NCI-H2029 (cell line): Measurements from ENCODE around the gene FTSJ1.

Experiments used
- DNase-seq: peaks from one replicate; lab custom pipeline; 2025; lab: John Stamatoyannopoulos, UW

FTSJ1 gene

DNA sequence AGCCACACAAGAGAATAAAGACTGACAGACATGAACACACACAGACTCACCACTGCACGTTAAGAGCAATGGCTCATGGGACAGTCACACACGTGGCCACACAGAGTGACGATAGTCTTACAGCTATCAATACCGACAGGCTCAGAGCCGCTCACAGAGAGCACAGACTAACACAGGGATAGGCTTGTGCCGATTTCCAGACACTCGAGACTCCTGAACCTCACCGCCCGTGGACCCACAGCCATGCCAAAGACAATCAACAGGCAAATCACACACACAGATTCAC is 5.2 kb upstream of the FTSJ1 start:
- no peak for DNase-seq

DNA sequence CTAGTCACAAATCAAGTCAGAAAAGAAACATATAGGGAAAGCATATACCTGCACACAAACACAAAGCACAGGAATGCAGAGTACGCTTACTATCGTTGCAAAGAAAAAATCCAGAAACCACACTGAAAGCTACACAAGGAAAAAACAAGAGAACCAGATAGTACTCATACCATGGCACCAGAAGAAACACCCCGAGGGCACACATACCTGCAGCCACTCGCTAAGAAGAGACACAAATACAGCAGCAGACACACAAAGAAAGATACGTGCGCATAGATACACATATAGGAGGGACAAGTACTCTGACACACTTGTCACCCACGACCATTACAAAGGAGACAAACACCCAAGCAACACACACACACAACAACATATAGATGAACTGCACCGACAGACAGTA is 4.5 kb upstream of the FTSJ1 start:
- DNase-seq = no peak

DNA sequence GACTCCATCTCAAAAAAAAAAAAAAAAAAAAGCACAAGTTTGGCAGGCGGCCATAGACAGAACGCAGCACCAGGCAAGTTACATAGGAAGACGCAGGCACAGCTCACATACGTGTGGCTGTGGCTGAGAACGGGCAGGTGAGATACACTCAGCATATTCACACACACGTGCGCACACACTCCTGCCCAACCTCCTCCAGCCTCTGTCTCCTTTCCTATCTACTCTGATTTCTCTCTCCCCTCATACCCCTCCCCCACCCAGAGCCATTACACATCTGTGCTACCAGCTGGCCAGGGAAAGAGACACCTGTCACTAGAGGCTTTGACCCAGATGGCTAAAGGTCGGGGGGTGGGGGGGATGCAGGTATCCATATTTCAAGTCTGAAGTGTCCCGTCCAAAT is 3.8 kb upstream of the FTSJ1 start:
- DNase-seq = no peak

- DNase-seq = no peak
Observed at GRCh38 chrX:48472851-48473703, 2.9 kb upstream of the FTSJ1 start.

GRCh38 chrX:48473704-48473990 is 2.4 kb upstream of the FTSJ1 start:
- no peak for DNase-seq

- DNase-seq = no peak
Observed at GRCh38 chrX:48474127-48474526, 1.9 kb upstream of the FTSJ1 start.

DNA sequence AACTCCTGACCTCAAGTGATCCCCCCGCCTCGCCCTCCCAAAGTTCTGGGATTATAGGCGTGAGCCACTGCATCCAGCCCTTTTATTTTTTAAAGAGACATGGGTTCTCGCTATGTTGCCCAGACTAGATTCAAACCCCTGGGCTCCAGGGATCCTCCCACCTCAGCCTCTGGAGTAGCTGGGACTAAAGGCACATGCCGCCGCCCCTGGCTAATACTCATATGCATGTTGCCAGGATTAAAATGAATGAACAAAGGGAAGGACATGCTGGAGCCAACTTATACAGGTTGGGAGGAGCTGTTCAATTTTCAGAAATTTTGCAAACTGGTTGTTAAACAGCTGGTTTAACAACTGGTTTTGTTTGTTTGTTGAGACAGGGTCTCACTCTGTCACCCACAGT is 1.4 kb upstream of the FTSJ1 start:
- DNase-seq = no peak

- DNase-seq = no peak
Observed at GRCh38 chrX:48475296-48475695, 703 bp upstream of the FTSJ1 start.

DNA sequence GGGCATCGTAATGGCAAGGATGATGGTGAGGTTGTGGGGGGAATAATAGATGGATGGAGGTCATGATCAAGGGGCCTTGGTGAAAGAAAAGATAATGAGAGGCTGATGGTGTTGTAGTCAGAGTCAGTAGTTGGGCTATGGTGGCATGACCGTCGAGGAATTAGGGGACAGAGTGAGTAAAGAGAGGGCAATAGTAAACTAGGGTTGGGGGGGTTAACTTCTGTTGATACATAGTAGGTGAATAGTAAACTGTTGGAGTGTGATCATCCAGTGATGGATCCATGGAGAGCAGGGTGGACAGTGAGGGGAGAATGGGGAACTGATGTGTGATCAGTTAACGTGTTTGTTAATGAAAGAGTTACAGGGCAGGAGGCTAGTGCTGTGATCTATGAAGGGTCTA is 920 bp downstream of the FTSJ1 start:
- no peak for DNase-seq

- no peak for DNase-seq
Observed at GRCh38 chrX:48477960-48478755, 2.2 kb downstream of the FTSJ1 start.

DNA sequence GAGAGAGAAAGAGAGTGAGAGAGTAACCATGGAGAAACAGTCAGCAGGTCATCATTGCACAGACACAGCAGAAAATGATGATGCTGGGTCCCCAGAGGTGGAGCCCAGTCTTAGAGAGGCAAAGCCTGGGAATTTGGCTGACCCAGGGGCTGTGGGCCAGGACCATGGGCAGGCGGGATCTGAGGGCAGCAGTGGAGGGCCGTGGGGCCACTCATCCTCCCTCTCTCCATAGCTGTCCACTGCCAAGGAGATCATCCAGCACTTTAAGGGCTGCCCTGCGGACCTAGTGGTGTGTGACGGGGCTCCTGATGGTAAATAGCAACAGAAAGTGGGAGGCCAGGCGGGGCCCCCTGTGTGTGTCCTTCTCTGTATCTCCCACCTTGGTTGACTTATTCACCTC is 2.8 kb downstream of the FTSJ1 start:
- no peak for DNase-seq

- DNase-seq = no peak
Observed at GRCh38 chrX:48480142-48480541, 4.1 kb downstream of the FTSJ1 start.

- DNase-seq = no peak
Observed at GRCh38 chrX:48480583-48480982, 4.6 kb downstream of the FTSJ1 start.

DNA sequence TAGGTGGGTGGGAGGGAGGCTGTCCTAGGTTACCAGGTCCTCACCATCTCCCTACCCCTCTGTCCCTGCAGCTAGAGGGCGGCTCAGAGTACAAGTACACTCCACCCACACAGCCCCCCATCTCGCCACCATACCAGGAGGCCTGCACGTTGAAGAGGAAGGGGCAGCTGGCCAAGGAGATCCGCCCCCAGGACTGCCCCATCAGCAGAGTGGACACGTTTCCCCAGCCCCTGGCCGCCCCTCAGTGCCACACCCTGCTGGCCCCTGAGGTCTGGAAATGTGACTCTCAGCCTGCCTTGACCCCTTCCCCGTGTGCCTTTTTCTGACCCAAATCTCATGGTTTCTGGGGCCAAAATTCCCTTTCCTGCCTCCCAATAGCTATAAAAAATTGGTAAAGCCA is 6.5 kb downstream of the FTSJ1 start:
- DNase-seq = no peak

DNA sequence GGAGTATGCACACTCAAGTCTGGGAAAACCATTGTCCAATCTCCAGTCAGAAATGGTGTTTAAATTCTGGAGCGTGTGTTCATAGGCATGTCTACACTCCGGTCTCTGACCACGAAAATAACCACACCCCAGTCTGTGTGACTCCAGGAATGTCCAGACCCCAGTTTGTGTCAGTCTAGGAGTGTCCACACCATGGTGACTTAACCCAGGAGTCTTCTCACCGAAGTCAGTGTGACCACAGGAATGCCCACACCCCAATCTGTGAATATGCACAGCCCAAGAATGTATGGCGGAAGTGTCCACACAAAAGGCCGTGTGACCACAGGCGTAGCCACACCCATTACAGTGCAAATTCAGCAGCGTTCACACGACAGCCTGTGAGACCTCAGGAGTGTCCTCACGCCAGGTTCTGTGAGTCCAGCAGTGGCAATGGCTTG is 11.4 kb downstream of the FTSJ1 start:
- DNase-seq = no peak

DNA sequence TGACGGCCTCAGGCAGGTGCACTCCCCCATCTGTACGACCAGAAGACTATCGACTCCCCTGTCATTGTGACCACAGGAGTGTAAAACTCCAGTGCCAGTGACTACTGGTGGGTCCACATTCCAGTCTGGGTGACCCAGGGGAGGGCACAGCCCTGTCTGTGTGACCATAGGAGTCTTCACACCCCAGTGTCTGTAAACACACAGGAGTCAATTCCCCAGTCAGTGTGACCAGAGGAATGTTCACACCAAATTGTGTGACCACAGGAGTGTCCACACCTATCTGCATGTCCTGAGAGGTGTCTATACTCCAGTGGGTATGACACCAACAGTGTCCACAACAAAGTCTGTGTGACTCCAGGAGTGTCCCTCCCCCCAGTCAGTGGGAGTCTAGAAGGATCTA is 12.0 kb downstream of the FTSJ1 start:
- no peak for DNase-seq

DNA sequence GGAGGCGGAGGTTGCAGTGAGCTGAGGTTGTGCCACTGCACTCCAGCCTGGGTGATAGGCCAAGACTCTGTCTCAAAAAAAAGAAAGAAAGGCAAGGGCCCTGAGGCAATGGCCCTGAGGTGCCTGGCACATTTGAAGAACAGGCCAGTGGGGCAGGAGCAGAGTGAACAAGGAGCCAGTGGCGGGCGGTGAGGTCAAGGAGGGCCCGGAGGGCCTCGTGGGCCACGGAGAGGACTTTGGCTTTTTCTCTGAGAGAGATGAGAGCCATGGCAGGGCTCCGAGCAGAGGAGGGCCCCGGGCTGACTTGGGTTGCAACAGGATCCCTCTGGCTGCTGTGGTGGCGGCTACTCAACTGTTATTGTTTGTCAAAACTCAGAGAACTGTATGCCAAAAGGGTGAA is 13.3 kb downstream of the FTSJ1 start:
- no peak for DNase-seq

DNA sequence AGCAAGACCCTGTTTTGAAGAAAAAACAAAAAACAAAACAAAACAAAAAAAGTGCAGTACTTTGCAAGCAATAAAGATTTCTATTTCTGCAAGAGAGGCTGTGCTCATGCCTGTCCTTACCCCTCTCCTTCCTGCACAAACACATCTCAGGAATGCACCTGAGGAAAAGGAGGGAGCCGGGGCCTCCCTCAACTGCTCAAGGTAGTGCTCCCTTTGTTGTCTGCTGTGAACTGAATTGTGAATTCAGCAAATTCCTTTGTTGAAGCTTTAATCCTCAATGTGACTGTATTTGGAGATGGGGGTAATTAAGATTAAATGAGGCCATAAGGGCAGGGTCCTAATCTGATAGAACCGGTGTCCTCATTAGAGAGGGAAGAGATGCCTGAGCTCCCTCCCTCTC is 13.9 kb downstream of the FTSJ1 start:
- no peak for DNase-seq

GRCh38 chrX:48490661-48491060 is 14.7 kb downstream of the FTSJ1 start:
- DNase-seq = no peak

DNA sequence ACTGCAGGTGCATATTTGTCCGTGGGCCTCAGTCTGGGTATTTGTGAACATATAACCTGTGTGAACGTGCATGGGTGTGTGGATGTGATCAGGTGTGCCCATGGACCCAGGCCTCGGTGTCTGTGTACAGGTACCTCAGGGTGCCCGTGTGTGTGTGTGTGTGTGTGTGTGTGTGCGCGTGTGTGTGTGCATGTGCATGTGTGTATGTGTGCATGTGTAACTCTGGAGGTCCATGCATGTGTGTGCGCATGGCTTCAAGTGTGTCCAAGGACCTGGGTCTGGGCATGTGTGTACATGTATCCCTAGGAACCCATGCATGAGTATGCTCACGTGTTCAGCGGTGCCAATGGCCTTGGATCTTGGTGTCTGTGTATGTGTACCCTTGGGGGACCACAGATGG is 15.8 kb downstream of the FTSJ1 start:
- no peak for DNase-seq

GRCh38 chrX:48492293-48492910 is 16.4 kb downstream of the FTSJ1 start:
- no peak for DNase-seq

DNA sequence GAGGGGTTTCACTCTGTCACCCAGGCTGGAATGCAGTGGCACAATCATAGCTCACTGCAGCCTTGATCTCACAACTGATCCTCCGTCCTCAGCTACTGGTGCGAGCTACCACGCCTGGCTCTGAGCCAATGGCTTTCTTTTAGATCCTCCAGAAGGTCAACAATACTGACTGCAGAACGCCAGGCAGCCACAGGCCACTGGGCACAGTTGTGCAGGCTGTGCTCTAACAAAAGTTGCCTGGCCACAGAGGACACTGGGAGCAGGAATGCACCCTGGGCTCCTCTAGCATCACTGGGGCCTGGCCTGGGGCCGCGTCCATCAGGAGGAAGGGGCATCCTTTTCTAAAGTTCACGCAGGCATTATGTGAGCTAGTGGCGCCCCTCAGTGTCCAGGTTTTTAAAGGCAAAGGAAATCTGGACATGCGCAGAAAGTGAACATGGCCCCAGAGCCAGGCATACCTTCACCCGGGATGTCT is 17.9 kb downstream of the FTSJ1 start:
- no peak for DNase-seq

- DNase-seq = no peak
Observed at GRCh38 chrX:48496660-48497059, 20.7 kb downstream of the FTSJ1 start.
